Hippocampal formation (tissue), 2 donors: ENCODE data around the gene THRB.

ENCODE experiments used
- DNase-seq, 2 donors: peaks; one replicate each; lab custom pipeline; 2025; lab: John Stamatoyannopoulos, UW

The THRB gene

GRCh38 chr3:24494618-24495325 is at the start of gene THRB:
TSS of gene THRB (minus strand) at chr3:24494850.
- DNase-seq, result peak; percentile 35 to 67

GRCh38 chr3:24541935-24542334 is 47.3 kb upstream of the THRB start:
- no peak for DNase-seq

- no peak for DNase-seq
Measured at GRCh38 chr3:24540821-24541220, 46.2 kb upstream of the THRB start.

- no peak for DNase-seq
Measured at GRCh38 chr3:24539699-24540098, 45.0 kb upstream of the THRB start.

- no peak for DNase-seq
Measured at GRCh38 chr3:24538891-24539290, 44.2 kb upstream of the THRB start.

- DNase-seq, result no peak
Measured at GRCh38 chr3:24533561-24534193, 39.0 kb upstream of the THRB start.

- no peak for DNase-seq
Measured at GRCh38 chr3:24530471-24530870, 35.8 kb upstream of the THRB start.

GRCh38 chr3:24529210-24529609 is 34.6 kb upstream of the THRB start:
- DNase-seq, result no peak

GRCh38 chr3:24526640-24527212 is 32.1 kb upstream of the THRB start:
- no peak for DNase-seq

- no peak for DNase-seq
Measured at GRCh38 chr3:24525557-24525956, 30.9 kb upstream of the THRB start.

- no peak for DNase-seq
Measured at GRCh38 chr3:24525022-24525421, 30.4 kb upstream of the THRB start.

GRCh38 chr3:24523988-24524727 is 29.5 kb upstream of the THRB start:
- no peak for DNase-seq

GRCh38 chr3:24523215-24523614 is 28.6 kb upstream of the THRB start:
- no peak for DNase-seq

GRCh38 chr3:24522146-24522579 is 27.5 kb upstream of the THRB start:
- DNase-seq, result no peak

- no peak for DNase-seq
Measured at GRCh38 chr3:24521420-24522145, 26.9 kb upstream of the THRB start.

GRCh38 chr3:24520976-24521419 is 26.3 kb upstream of the THRB start:
- no peak for DNase-seq

- DNase-seq, result no peak
Measured at GRCh38 chr3:24520101-24520495, 25.4 kb upstream of the THRB start.

- no peak for DNase-seq
Measured at GRCh38 chr3:24519368-24520100, 24.9 kb upstream of the THRB start.

- DNase-seq, result no peak
Measured at GRCh38 chr3:24518990-24519367, 24.3 kb upstream of the THRB start.

GRCh38 chr3:24514119-24514518 is 19.5 kb upstream of the THRB start:
- DNase-seq, result no peak

GRCh38 chr3:24513463-24513862 is 18.8 kb upstream of the THRB start:
- no peak for DNase-seq
